Endothelial cell (in vitro differentiated cells): ENCODE measurements around the gene GRM7. TPM values are rescaled to one million over a fixed set of nuclear protein-coding genes. Genes with fewer than 3 reads are reported as not detected.

ENCODE experiments used
- DNase-seq: peaks from one replicate; pipeline ENCODE4 v3.0.0; 2021; ENCODE audit warnings: low spot score
- H3K27ac Mint-ChIP-seq: one replicate; pipeline ENCODE4 v1.8.0; 2021; ENCODE audit warnings: mixed read lengths, inconsistent platforms; ENCODE audit not compliant: unreplicated experiment
- H3K27me3 Mint-ChIP-seq: one replicate; pipeline ENCODE4 v1.8.0; 2021; ENCODE audit warnings: mild to moderate bottlenecking, moderate library complexity, mixed read lengths, inconsistent platforms; ENCODE audit not compliant: unreplicated experiment
- H3K36me3 Mint-ChIP-seq: one replicate; pipeline ENCODE4 v1.8.0; 2021; ENCODE audit warnings: mild to moderate bottlenecking, low read depth, mixed read lengths, inconsistent platforms; ENCODE audit not compliant: unreplicated experiment
- H3K4me1 Mint-ChIP-seq: one replicate; pipeline ENCODE4 v1.8.0; 2021; ENCODE audit warnings: mild to moderate bottlenecking, mixed read lengths, inconsistent platforms; ENCODE audit not compliant: unreplicated experiment
- H3K4me3 Mint-ChIP-seq: one replicate; pipeline ENCODE4 v1.8.0; 2021; ENCODE audit warnings: mild to moderate bottlenecking, mixed read lengths, inconsistent platforms; ENCODE audit not compliant: unreplicated experiment
- H3K9me3 Mint-ChIP-seq: one replicate; pipeline ENCODE4 v1.8.0; 2021; ENCODE audit warnings: mixed read lengths, inconsistent platforms; ENCODE audit not compliant: unreplicated experiment
- total RNA-seq: library from RNA; stranded (reverse); fragmentation: NEBNext Ultra II Directional; extraction: Animal tissue kit (Norgen Biotek cat#: 25700); gene quantifications from one replicate; pipeline ENCODE4 v1.2.1, GENCODE V29; 2021; ENCODE audit not compliant: unreplicated experiment
- TF ChIP-seq, protein P1 (sequence below): fragments of 200-600 bp; sonication (generic); IDR thresholded peaks from one replicate; pipeline ENCODE4 v1.5.0; 2021; ENCODE audit warnings: antibody characterized with exemption; ENCODE audit not compliant: unreplicated experiment

GRM7 gene
- total RNA-seq, 1 donor from 2014 or later: 0.18 TPM

DNA sequence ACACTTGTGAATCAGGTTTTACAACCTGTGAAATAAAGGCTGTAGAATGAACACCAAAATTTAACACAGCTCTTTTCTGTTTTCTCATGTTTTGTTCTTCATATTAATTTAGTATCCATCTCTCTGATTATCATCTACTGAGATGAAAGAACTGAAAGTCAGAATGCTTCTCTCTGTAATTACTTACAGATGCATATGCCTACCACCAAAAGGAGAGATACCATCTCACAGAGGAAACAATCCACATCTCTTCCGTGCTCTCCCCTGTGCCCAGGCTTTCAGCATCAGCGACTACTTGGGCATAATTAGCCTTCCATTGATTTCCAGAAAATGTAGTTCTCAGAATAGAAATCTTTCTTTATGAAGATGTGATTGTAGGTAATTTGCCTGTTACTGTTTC, 741.4 kb downstream of the GRM7 start:
- DNase-seq: no peak
- no peaks in the 10 kb centered on the region for H3K36me3 Mint-ChIP-seq
- no peaks in the 10 kb centered on the region for H3K27me3 Mint-ChIP-seq
- no peak overlapping the region for H3K4me3 Mint-ChIP-seq
- H3K27ac Mint-ChIP-seq: no peak overlapping the region
- H3K4me1 Mint-ChIP-seq: no peaks in the 10 kb centered on the region
- no peaks in the 10 kb centered on the region for H3K9me3 Mint-ChIP-seq
- TF ChIP-seq, protein P1, sequence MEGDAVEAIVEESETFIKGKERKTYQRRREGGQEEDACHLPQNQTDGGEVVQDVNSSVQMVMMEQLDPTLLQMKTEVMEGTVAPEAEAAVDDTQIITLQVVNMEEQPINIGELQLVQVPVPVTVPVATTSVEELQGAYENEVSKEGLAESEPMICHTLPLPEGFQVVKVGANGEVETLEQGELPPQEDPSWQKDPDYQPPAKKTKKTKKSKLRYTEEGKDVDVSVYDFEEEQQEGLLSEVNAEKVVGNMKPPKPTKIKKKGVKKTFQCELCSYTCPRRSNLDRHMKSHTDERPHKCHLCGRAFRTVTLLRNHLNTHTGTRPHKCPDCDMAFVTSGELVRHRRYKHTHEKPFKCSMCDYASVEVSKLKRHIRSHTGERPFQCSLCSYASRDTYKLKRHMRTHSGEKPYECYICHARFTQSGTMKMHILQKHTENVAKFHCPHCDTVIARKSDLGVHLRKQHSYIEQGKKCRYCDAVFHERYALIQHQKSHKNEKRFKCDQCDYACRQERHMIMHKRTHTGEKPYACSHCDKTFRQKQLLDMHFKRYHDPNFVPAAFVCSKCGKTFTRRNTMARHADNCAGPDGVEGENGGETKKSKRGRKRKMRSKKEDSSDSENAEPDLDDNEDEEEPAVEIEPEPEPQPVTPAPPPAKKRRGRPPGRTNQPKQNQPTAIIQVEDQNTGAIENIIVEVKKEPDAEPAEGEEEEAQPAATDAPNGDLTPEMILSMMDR: no peak

DNA sequence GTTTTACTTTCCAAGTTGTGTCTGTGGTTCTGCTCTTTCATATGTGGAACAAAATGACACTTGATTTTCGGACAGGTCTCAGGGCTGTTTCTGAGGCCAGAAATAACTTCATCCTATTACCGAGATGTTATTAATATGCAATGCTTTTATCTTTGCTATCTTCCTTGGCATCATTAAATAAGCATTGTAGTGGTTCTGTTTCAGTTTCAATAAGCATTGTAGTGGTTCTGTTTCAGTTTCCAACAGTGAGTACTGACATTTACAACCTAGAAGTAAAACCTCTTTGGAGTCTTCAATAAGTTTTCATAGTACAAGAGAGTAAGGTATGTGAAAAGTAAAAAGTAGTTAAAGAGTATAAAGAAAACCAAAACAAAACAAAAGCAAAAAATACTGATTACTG, 746.2 kb downstream of the GRM7 start:
- TF ChIP-seq, protein P1: no peak
- Mint-ChIP-seq H3K4me1 (no peaks in the 10 kb centered on the region), H3K9me3 (no peaks in the 10 kb centered on the region), H3K4me3 (no peak overlapping the region), H3K36me3 (no peaks in the 10 kb centered on the region), H3K27me3 (no peaks in the 10 kb centered on the region), H3K27ac (no peak overlapping the region)
- no peak for DNase-seq

DNA sequence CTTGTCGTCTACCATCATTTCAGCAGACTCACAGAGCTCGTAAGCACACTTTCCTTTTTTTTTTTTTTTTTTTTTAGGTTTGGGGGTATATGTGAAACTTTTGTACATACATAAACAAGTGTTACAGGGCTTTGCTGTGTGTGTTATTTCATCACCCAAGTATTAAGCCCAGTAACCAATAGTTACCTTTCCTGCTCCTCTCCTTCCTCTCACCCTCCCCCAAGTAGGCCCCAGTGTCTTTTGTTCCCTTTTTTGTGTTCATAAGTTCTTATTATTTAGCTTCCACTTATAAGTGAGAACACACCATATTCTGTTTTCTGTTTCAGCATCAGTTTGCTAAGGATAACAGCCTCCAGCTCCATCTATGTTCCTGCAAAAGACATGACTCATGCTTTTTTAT, 746.8 kb downstream of the GRM7 start:
- TF ChIP-seq, protein P1: no peak
- Mint-ChIP-seq H3K27me3 (no peaks in the 10 kb centered on the region), H3K4me3 (no peak overlapping the region), H3K27ac (no peak overlapping the region), H3K9me3 (no peaks in the 10 kb centered on the region), H3K36me3 (no peaks in the 10 kb centered on the region), H3K4me1 (no peaks in the 10 kb centered on the region)
- DNase-seq: no peak

DNA sequence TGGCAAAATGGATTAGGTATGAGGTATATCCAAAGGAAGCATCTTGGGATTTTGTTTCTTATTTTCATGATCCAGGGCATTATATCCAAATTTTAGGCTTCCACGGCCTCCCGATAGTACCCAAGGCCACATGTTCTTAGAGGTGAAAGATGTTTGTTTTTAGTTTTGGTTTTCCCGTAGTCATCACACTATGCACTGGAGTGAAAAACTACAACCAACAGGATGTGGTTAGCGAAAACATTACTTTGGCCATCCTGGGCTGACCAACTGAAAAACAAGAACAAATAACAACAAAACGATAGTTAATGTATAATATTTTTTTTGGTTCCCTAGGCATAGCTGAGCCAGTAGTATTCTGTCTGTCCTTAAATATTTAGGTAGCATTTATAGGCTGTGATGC, 749.7 kb downstream of the GRM7 start:
- TF ChIP-seq, protein P1: no peak
- DNase-seq: no peak
- Mint-ChIP-seq H3K4me1 (no peaks in the 10 kb centered on the region), H3K9me3 (no peaks in the 10 kb centered on the region), H3K27me3 (no peaks in the 10 kb centered on the region), H3K27ac (no peak overlapping the region), H3K4me3 (no peak overlapping the region), H3K36me3 (no peaks in the 10 kb centered on the region)

DNA sequence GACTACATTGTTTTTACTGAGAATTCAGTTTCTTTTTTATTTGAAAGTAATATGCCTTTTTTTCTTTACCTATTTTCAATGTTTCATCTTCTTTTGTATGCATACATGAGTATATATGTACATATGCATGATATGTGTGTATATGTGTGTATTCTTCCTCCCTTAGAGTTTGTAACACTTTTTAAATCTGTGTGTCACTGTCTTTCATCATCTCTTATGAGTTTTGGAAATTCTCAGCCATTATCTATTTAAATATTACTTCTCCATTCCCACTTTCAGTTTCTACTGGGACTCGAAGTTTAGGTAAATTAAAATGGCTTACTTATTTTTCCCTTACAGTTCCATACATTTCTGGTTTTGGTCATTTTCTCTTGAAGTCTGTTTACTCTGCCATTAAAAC, 754.1 kb downstream of the GRM7 start:
- Mint-ChIP-seq H3K9me3 (no peaks in the 10 kb centered on the region), H3K36me3 (no peaks in the 10 kb centered on the region), H3K4me3 (no peak overlapping the region), H3K27ac (no peak overlapping the region), H3K27me3 (no peaks in the 10 kb centered on the region), H3K4me1 (peaks cover 3% of the 10 kb centered on the region)
- TF ChIP-seq, protein P1: no peak
- no peak for DNase-seq
